Effector CD8-positive, alpha-beta T cell (primary cell): ENCODE results near the gene RPH3AL.
"Not testable (repeated sequence)": the region's sequence is repeated elsewhere in the genome, so short reads cannot be mapped to it uniquely, and the experiment has no call there.

Source experiments
- DNase-seq: peaks from one replicate; lab custom pipeline; 2025; lab: John Stamatoyannopoulos, UW

RPH3AL gene

DNA sequence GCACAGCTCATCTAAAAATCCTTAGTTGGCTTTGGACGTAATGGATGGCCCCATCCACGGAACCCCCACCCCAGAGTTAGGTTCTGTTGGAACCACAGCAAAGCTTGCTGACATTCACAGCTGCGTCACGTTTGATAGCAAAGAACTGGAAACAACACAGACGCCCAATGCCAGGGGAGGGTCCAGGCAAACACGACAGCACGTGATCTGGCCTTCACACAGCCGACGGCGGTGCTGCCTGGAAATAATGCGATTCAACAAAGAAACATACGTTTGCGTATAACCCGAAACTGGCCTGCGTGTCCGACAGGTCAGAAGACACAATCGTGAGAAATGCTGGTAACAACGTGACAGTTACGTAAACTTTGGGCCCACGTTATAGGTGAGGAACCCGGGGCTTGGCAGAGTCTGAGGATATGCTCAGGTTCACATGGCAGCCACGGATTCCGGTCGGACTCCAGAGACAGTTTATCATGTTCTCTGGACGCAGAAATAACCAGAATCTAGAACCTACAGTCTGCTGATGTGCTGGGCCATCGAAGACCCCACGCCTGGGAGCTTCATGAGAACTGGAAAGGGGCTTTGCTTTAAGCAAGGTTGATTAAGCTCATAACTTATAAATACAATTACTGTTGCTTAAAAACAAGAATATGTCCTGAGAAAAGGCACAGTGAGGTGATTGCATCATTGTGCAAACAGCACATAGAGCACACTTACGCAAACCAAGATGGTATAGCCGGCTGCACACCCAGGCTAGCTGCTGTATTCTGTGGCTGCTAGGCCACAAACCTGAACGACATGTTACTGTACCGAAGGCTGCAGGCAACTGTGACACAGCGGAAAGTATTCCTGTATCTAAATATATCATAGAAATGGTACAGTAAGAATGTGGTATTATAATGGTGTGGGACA lies 70.4 kb downstream of the RPH3AL start:
- no peak for DNase-seq

- no peak for DNase-seq
Measured at GRCh38 chr17:281365-281999, 71.1 kb downstream of the RPH3AL start.

DNA sequence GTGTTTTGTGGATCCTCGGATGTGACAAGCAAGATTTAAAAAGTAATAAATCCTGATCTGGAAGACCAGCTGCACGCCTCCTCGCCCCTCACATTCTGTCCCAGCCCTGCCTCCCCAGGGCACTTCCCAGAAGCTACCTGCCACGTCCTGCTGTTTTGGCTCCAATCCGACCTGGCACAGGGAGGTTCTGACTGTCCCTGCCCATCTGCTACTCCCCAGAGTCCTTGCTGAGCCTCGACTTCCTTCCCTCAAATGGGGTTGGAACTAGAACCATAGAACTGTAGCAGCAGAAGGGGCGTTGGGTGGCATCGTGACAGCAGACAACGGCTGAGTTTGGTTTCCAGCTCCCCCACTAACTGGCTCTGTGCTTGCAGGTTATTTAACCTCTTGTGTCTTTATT lies 71.7 kb downstream of the RPH3AL start:
- DNase-seq: no peak

DNA sequence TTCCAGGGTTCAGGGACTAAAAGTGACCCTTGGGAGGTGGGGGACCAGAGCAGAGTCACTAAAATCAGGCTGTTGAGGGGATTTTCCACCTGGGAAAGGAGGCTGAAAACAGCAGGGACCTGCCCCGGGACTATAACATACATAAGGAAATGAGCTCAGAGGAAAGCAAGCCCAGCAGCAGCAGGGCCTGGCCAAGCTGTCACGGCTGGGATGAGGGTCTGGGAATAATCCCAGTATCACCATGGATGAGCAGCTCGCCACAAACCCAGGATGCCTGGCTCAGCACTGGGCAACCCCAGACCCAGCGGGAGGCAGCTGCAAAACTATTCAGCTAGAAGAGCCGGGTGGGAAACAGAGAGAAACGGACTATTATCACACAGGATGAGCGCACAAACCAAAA lies 72.4 kb downstream of the RPH3AL start:
- DNase-seq: no peak

DNA sequence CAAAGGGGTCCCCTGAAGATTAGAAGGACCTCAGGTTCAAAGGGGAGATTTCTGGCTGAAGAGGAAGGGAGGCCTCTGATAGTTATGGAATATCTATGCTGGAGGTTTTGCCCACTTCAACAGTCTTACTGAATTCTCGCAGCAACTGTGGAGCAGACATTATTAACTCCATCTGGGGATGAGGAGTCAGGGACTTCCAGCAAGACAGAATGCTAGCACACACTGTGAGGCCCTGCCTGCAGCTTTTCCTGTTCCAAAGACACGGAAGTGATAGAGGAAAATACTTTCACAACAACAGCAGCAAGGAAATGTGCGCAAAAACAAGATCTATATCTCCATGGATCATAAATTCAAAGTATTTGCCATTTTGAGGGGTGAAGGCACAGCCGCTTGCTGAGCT lies 72.8 kb downstream of the RPH3AL start:
- no peak for DNase-seq

DNA sequence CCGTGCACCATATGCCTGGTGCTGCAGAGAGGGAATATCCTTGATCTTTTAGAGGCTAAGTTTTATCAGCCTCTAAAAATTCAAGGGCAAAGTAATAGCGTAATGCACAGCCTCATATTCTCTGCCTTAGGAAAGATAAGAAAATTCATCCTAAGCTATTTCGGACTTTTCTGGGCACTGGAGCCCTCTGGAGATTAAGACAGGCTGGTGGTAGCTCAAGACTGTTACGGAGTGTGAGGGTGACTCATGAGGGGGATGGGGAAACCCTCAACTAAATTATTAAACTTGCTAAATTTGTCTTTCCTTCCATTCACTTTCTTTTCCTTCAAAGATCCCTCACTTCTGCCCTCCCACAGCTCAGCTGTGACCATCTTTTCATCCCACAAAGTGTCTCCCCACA lies 73.3 kb downstream of the RPH3AL start:
- DNase-seq: no peak

- no peak for DNase-seq
Measured at GRCh38 chr17:278676-279059, 73.9 kb downstream of the RPH3AL start.

- DNase-seq: no peak
Measured at GRCh38 chr17:278055-278675, 74.4 kb downstream of the RPH3AL start.

GRCh38 chr17:274902-275301 lies 77.7 kb downstream of the RPH3AL start:
- DNase-seq: no peak

DNA sequence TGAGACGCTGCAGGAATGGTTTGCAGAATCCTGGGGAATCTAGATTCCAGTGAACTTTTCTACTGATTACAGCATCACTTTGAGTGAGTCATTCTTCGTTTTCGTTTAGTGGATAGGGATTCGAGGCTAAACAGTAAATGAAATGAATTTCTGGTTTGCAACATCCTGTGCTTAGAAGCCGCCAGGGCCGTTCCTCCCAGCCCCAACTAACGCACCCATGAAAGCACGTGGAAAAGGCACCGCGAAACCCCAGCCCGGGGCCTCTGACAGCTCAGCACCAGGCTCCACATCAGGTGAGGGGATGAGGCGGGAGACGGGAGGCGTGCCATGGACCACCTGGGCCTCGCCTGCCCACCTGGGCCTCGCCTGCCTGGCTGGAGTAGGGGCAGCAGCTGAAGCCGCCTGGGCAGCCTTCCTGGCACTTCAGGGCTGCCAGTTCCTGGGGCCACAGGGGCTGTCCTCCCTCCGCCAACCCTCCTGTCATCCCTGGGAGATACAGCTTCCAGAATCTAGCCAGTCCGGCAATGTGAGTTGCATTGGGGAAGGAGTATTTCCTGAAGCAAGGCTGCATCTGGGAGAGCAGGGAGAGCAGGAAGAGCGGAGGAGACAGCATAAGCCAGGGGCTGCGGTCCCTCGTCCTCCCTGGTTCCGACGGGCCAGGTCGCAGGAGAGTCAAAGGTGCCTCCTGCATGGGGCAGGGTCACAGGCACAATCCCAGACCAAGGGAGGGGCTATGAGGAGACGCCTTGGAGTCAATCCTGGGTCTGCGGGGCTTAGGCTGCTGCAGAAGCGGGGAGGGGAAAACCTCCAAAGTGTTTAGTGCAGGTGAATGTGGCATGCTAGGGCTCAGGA lies 78.4 kb downstream of the RPH3AL start:
- no peak for DNase-seq

- DNase-seq: not testable (repeated sequence)
Measured at GRCh38 chr17:272856-273255, 79.8 kb downstream of the RPH3AL start.

- DNase-seq: not testable (repeated sequence)
Measured at GRCh38 chr17:271928-272623, 80.5 kb downstream of the RPH3AL start.

- no peak for DNase-seq
Measured at GRCh38 chr17:269616-270514, 82.7 kb downstream of the RPH3AL start.

DNA sequence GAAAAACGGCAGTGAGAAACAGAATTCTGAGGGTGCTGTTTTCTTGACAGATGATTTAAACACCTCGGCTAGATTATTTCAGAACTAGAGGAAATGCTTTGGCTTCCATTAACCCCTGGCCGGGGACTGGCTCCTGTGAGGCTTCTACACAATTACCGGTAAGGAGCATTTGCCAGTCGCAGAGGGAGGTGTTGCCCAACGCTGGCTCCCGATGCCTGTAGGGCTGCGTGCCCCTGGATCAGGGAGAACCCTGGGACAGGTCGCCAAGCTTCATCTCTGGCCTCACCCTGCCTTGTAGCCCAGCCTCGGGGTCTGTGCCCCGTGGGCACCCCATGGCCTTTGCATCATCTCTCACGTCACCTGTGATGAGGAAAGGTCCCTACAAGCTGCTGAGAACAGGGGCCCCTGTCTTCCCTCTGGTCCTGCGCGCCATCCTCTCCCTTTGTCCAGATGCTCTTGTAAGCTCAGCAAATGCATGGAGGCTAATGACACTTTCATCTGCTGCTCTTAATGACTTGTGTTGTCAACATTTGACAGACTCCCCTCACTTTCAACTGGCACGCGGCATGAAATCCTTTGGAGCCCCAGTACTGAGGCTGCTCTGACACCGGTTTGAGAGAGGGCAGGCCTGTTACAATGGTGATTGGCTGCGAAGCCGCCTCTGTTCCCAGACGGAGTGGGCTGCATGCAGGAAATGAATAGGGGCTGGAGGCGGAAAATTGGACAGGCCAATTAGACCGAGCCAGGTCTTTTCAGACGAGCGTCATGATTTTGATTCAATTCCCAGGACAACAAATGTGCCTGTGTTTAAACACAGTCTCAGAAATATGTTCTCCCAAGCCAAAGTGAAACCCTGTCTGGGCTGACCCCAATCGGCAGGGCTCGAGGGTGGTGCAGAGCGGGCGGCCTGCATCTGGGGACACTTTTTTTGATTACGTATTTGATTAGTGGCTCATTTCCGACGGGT lies 85.6 kb downstream of the RPH3AL start:
- no peak for DNase-seq

DNA sequence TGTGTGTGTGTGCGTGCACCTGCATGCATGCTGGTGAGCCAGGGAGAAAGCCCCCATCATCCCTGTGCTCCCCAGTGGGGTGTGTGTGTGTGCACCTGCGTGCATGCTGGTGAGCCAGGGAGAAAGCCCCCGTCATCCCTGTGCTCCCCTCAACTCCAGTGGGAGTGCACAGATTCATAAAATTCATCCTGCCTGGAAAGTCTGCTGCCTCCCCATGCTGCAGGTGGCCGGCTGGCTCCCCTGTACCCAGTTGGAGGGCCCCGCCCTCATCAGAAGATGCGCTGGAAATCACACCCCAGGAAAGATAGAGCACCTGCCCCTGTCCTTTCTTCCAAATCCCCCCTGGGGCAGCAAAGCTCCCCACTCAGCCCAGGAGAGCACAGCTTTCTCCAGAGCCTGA lies 86.4 kb downstream of the RPH3AL start:
- DNase-seq: no peak

DNA sequence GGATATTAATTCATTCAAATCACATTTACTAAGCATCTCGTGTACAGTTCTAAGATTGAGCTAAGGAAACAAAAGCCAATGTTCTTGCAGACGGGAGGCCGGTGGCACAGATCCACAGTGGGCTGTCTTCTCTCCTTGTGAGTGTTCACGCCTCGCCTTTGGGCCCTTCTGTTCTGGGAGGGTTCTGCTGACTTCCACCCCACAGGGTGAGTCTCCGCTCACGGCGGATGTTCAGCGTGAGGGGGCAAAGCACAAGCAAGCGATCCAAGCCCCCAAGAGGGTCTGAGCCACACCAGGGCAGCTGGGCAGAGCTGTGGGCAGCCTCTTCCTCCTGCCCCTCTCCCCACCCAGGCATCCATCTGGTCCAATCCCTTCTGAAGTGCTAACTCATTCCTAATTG lies 86.9 kb downstream of the RPH3AL start:
- no peak for DNase-seq

DNA sequence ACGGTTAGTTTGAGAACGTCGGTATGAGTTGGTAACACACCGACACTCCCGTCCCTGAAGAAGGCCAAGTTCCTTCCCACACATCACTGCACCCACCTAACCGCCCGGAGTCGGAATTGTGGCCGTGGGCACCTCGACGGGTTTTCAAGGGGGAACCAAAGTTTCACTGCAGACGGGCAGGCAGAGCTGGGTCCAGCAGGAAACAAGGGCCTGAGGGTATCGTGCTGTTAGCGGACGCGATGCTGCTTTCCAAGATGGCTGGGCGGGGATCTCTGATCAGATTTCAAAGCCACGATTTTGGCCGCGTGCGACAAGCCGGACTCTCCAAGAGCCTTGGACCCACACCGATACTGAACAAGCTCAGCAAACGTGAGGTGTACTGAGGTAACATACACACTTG lies 88.8 kb downstream of the RPH3AL start:
- no peak for DNase-seq

- no peak for DNase-seq
Measured at GRCh38 chr17:263271-263670, 89.3 kb downstream of the RPH3AL start.

DNA sequence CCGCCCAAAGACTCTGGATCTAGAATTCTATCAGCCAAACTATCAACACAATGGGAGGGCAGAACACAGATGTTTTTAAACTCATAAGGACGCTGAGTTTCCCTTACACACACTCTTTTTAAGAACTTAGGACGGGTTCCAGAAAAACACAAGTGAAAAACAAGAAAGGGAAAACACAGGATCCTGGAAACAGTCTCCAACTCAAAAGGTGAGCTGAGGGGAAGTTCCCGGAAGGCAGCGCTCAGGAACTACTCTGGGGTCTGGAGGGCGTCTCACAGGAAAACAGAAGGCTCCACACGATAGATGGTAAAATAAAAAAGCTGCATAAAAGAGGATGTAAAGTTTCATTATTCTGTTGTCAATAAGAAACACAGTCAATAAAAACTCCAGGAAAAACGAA lies 91.0 kb downstream of the RPH3AL start:
- no peak for DNase-seq
